GM19468 (cell line): Measurements from ENCODE around the gene GAPT.

Experiments
- ATAC-seq: cut with Tn5 transposase; IDR thresholded peaks from one replicate; pipeline ENCODE4 v1.9.1; 2021; ENCODE audit warnings: mild to moderate bottlenecking, moderate library complexity, moderate number of reproducible peaks; ENCODE audit not compliant: unreplicated experiment; ENCODE audit errors: extremely low read depth

Gene GAPT

DNA sequence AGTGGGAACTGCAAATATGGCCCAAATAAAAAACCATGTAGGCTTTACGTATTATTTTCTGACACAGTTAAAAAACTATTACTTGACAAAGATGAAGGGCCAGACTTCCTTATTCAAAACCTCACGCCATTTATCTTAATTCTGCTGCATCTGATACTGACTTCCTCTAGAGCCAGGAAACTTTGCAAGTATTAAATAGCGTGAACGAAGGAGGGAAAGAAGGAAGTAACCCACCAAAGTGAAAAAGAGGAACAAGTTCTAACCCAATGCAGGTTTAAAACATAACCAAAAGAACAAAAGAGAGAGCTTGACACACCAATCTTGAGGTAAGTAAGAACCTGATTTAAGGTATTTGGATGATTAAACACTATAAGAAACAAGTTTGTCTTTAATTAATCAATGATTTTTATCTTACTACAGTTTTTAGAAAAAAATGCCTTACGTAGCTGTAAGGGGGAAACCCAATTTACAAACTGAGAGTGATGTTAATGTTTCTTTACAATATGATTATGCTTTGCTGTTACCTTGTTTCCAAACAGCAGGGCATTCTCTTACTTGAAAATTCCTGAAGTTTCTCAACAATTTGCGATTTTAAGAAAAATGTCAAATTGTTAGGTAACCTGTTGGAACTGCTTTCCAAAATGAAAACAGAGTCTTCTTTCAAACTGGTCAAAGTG is at the start of gene GAPT:
Gene GAPT (plus strand): TSS at position 220 of the 677 bp plus-strand sequence. CDS start 3,102 bp downstream, outside the sequence.
- peak; percentile 87 for ATAC-seq

DNA sequence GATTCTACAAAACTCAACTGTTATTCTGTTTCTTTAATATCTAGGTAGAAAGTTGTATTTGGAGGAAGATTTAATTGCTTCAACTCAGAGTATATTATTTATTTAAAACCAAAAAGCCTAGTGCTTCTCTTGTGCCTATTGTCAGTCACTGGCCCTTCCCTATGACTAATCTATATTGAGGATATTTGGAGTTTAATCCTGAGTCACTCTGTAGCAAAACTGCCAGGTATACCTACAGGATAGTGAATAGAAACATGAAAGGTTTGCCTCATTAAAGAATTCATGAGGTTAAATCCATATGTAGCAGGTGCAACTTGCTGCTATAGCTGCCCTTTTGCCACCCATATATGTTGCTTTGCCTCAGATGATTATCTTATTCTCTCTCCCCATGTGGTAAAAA is 46.4 kb upstream of the GAPT start:
- ATAC-seq, result no peak

DNA sequence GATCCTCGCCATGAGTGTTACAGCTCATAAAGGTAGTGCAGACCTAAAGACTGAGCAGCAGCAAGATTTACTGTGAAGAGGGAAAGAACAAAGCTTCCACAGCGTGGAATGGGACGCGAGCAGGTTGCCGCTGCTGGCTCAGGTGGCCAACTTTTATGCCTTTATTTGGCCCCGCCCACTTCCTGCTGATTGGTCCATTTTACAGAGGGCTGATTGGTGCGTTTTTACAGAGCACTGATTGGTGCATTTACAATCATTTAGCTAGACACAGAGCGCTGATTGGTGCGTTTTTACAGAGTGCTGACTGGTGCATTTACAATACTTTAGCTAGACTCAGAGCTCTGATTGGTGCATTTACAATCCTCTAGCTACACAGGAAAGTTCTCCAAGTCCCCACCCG is 45.2 kb upstream of the GAPT start:
- ATAC-seq, result no peak

DNA sequence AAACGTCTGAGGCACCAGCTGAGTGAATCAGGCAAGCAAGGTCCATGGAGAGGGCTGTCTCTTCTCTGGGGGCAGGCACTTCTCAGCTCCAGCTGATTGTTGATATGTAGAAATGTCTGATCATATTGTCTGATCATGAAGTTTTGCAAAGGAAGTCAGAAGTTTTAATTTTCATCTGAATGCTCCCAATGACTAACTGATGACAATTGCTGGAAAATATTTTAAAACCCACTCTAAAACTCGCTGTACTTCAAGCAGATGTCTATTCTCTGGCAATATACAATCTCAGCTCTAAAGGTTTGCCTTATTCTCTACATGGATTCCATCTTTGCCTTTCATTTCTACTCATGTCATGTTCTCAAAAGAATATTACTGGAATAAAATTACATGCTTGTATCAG is 44.0 kb upstream of the GAPT start:
- ATAC-seq, result no peak

DNA sequence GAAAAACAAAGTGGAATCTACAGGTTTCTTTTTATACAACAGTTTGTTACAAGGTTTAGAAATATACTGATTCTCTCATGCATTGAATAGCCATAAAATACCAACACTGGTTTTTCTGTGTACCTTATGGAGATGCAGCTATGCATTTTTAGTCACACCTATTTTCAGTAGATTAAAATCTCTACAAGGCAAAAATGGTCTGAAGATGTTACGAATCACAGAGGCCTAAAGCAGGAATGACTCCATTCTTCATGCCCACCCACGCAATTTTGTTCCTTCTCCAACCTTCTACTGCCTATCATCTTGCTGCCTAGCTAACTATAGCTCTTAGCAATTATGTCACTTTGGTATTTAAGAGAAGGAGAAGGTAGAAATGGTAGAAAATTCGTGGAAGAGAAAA is 41.2 kb upstream of the GAPT start:
- no peak for ATAC-seq

DNA sequence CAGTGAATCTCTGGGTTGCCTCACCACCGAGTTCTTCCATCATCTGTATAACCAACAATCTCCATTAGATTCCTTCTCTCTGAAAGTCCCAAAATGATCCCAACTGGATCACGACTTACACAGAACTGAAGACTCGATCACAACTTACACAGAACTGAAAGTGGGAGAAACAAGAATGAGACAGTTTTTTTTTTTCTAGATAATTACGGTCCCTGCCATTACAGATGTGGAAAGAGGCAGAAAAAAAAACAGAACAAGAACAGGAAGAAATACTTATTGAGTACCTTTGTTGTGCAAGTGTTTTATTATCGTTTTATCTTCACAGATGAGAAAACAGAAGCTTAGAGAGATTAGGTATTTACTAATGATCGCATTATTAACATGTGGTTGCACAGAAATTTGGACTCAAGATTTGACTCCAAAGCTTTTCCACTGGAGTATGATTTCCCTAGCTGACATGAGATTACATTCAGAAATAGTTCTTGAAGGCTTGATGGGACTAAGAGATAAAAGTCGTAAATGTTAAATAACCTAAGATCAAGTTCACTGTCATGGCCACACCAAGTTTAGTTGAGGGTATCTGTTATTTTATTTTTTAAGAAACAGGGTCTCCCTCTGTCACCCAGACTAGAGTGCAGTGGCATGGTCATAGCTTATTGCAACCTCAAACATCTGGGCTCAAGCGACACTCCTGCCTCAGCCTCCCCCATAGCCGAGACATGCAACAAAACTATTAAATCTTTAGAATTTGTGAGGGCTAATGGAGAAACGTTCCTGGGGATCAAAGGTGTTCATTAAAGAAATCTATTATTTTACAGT is 40.2 kb upstream of the GAPT start:
- no peak for ATAC-seq

DNA sequence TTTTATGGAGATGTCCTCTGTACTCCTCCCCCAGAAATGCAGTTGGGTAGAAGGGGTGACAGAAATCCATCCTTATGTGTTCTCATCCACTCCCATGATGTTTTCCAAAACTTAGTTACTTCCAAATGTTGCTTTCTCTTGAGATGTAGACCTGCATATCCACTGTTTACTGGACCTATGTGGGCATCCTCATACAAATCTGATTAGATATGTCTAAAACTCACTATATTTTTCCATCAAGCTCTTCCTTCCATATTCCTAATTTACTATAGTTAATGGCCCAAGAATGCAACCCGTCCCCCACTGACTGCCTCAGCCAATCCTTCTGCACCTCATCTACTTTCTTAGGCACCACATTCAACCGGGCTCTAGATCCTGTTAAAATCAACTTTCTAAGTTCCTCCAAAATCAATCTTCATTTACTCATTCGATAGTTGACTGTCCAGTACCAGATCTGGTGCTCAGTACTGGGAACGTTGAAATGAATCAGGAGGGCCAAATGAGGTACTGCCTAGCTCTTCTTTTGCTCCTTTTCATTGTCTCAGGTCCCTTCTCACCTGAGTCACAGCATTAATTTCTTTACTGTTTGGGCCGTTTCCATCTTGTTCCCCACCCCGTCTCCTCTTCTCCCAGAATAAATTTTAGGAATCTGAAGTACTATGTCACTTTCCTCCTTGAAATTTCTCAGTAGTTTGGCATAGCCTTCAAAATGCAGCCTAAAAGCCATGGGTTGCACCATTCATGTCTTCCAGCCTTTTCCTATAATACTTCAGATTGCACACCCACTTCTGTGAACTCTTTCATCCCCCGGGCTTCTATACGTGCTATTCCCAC is 39.3 kb upstream of the GAPT start:
- ATAC-seq, result no peak

DNA sequence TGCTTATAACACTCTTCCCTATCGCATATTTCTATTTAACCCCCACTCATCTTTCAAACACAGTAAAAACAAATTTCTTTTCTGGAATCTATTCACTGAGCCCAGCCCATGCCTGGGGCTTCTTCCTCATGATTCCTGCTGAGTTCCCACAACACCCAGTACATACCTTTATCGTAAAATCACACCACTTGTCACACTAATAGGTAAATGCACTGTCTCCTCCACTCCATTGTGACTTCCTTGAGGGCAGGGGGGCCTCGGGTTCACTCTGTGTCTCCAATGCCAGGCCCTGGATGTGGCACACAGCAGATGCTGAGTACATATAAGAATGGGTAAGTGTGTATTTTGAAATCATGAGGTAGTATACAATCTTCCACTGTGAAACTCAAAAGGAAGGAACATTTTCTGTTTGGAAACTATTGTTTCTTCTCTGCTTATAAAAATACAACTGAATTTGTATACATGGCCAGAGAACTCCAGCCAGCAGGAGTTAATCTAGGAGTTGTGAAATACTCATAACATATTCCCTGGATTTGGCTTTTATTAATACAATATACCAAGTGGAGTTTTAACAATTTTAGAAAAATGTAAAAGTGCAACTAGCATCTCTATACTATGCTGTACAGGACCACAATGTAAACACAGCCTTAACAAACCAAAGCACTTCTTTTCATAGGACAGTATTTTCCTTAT is 38.5 kb upstream of the GAPT start:
- ATAC-seq, result no peak

DNA sequence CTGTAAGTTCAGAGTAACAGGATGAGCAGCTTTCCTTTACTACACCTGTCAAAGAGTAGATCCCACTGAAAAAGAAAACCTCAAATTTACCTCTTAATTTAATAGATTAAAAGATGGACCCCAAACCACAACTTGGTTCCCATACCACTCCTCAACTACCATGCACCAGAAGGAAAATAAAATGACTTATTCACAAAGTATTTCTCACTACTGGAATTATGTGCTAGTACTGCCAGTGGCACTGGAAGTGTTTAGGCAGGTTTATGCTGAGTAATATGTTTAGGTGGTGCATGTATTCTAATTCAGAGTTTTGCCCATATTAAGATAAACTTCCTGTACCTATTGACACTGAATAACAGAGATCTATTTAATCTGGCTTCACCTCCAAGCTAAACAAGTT is 37.9 kb upstream of the GAPT start:
- ATAC-seq, result no peak

DNA sequence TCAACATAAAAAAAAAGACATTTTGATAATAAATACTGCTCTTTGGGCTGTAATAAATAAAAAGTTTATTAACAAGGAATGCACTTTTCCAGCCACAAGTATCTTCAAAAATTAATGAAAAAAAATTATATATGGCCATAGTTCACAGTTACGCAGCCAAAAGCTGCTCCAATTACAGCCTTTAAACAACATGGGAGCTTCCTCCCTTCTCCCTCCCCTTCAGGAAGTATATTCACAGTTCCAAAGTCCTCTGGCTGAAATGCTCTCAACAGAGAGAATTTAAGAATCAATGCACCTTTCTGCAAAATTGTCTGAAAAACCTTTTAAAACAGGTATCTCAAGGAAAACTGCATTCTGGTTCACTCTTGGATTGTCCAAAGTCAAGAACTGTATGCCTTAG is 37.2 kb upstream of the GAPT start:
- ATAC-seq, result no peak

DNA sequence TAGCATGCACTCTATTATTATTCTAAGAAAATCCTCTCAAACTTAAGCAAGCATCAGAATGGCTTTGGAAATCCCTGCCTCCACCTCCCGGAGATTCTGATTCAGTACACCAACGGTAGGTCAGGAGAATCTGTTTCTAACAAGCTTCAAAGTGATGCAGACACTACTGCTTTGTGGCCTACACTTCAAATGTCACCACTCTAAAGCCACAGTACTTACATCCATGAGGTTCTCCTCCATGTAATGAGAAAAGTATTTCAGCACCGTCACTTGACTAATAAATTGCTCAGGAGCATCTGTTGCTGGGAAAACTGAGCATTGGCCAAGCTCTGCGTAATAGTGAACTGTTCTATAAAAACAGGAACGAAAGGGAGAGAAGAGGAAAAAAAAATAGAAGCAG is 36.2 kb upstream of the GAPT start:
- ATAC-seq, result no peak

DNA sequence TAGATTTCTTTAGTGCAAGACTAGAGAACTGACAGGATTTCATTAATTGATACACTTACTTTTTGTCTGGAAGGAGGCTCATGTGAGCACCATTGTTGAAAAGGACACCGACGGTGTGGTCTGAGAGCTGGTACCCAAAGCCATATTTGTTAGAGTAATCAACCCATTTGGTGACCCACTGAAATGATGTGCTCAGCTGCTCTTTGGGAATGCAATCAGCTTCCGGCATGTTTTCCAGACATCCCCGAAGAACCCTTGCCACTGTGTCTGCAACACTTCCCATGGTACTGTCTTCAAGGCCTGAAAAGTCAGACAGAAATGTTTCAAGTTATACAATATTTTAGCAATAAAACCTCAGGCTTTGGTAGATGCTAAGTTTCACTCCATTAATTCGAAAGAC is 35.8 kb upstream of the GAPT start:
- ATAC-seq, result no peak

DNA sequence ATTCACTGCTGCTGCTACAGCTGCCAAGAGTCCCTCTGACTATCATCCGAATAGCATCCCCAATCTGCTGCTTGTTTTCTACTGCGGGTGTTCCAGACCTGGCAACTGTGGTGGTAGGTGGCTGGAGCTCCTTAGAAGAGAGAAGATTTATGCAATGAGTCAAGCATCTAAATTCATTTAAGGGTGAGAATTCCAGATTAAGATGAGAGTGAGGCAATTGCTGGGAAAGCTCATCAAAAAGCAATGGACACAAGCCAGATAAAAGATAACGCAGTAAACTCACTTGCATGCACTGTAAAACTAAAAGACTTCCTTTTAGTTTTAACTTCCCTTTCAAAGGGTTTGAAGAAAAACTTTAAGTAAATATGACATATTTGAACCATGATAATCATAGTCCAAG is 35.2 kb upstream of the GAPT start:
- ATAC-seq, result no peak

DNA sequence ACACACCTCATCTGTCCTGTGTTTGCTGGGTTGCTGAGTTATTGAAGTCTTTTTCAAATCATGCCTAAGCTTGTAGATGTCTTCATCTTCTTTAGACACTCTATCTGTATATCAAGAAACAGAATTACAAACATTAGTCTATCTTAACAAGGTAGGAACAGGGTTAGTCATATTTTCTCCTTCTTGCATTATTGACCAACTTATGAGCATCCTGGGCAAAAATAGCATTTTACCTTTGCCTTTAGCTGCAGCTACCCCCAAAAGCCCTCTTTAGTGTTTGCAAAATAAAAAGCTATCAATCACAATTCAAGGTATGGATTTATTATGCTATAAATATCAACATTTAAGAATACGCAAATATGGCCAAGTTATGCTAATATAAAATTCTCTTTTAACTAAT is 34.7 kb upstream of the GAPT start:
- no peak for ATAC-seq

DNA sequence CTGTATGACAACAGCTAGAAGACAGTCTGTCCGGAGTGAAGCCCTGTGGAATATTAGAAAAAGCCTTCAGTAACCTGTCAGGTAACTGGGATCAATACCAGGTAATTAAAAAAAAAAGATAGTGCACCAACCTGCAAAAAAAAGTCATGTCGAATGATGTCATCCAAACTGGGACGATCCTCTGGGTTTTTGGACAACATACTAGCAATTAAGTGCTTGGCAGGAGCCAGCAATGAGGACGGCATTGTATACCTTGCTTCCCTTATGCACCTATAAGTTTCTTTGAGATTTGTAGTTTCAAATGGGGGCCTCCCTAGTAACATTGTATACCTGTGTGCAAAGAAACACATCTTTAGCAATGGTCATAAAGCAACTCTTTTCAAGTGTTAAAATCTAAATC is 34.2 kb upstream of the GAPT start:
- no peak for ATAC-seq

DNA sequence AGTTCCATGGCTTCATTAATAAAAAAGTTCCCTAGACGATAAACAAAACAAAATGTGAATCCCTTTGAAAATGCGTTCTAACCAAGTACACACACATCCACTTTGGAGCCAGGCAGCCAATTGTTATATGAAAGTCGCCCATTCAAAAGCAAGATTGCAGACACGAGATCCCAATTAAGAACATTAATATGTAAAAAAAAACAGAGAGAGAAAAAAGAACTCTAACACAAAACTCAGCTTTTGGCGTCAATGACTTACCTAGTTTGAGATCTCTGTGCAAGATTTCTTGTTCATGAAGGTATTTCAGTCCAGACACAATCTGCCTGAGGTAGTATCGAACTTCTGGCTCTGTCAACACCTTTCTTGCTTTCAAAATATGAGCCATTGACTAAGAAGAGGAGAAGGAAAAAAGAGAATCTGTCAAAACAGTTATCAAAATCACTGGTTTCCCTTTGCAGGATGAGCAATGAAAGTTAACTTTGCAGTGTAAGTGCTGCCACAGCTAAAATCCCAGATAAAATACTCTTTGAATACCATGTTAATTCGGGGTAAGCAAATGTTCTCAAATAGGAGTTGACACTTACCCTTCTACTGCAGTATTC is 33.0 kb upstream of the GAPT start:
- ATAC-seq, result no peak

DNA sequence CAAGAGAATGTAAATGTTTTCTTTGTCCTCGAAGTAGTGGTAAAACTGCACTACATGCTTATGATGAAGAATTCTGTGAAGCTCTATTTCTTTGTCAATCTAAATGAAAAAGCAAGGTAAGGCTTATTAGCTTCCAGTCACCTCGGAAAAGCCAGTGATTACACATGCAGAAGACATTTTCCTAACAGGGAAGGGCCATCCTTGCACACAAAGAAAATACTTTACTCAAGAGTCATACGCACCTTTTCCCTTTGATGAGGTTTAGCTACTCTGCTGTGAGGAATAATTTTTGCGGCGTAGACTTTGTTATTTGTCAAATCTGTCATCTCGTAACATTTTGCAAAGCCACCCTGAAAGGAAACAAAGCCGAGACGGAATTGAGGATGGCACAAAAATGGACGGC is 32.5 kb upstream of the GAPT start:
- ATAC-seq, result no peak

DNA sequence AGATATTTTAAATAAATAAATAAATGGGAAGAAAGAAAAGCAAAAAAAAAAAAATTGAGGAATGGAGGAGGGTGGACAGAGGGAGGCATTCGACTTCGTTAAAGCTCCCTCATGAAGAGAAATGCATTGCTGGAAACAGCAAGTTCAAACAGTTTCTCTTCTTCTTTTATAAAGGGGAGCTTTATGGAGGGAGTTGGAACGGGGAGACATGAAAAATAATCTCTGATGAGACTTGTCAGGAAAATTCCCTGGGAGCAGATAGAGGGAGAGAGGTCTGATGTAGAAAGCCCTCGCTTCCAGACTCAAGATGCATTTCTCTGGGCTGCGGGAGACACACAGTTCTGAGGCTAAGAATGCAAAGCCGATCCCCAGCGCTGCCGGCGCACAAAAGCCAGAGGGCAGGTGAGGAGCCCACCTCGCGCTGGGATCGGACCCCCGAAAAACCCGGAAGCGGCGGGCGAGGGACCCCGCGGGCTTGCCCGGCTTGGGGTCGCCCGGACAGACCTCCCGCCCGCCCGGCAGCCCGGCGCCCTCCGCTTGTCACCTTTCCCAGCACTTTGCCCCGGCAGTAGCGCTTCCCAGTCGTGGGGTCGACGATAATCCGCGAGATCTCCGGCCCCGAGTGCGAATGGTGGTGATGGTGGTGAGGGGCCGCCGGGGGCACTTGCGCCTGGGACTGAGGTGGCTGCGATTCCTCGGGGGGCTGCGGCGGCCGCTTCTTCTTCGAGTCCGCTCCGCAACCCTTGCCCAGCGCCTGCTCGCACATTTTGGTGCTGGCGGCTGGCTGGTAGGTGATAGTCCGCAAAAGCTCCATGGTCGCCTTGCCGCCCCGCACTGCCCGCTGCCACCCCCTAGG is 31.9 kb upstream of the GAPT start:
- ATAC-seq, result no peak
